Stomach (tissue), 4 donors: ENCODE data around the gene MMEL1.

Source experiments
- EP300 ChIP-seq: sonication (generic); formaldehyde crosslinking; IDR thresholded peaks from one replicate; pipeline ENCODE4 v1.6.1; 2017; ENCODE audit warnings: antibody characterized with exemption
- POLR2A ChIP-seq, 4 donors: fragments of 450-650 bp; IDR thresholded peaks; one replicate each; pipeline ENCODE4 v1.6.1; 2016; ENCODE audit warnings: antibody characterized with exemption in 4 of 4, control low read depth in 2 of 4, mild to moderate bottlenecking in 1 of 4, moderate library complexity in 1 of 4
- POLR2AphosphoS5 ChIP-seq, 3 donors: sonication (generic); formaldehyde crosslinking; IDR thresholded peaks; one replicate each; pipeline ENCODE4 v1.6.1; 2016; ENCODE audit warnings: antibody characterized with exemption in 3 of 3
- TF ChIP-seq, protein P1 (sequence below), 7 experiments: fragments of 450-650 bp in 4 of 7; fragments of 200-600 bp in 3 of 7; sonication (generic) in 3 of 7; IDR thresholded peaks; one replicate each; pipeline ENCODE4 v1.5.1; 2016 to 2019; ENCODE audit warnings: antibody characterized with exemption in 7 of 7, control low read depth in 2 of 7, mild to moderate bottlenecking in 1 of 7

DNA sequence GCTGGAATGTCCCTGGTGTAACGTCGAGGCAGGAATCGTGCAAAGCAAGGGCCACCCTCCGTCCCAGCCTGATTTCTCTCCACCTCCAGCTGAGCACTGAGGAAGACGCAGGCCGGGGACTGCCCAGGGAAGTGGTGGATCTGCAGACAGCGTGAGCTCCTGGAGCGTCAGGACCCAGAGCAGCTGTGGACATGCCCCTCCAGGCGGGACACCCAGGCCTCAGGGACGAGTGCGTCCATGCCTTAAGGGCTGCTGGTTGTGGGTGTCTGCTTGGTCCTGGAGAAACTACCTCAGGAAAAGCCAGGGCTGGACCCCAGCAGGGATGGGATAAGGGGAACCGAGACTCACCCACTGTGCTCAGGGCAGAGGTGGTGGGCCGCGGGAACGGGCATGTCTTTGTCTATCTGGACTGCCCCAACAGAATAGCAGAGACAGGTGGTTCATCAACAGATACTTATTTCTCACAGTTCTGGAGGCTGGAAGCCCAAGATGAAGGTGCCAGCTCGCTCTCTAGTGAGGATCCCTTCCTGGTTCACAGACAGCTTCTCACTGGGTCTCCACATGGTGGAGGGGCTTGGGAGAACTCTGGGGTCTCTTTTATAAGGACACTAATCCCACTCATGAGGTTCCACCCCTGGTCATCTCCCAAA, 5.8 kb upstream of the MMEL1 start:
- TF ChIP-seq, protein P1, sequence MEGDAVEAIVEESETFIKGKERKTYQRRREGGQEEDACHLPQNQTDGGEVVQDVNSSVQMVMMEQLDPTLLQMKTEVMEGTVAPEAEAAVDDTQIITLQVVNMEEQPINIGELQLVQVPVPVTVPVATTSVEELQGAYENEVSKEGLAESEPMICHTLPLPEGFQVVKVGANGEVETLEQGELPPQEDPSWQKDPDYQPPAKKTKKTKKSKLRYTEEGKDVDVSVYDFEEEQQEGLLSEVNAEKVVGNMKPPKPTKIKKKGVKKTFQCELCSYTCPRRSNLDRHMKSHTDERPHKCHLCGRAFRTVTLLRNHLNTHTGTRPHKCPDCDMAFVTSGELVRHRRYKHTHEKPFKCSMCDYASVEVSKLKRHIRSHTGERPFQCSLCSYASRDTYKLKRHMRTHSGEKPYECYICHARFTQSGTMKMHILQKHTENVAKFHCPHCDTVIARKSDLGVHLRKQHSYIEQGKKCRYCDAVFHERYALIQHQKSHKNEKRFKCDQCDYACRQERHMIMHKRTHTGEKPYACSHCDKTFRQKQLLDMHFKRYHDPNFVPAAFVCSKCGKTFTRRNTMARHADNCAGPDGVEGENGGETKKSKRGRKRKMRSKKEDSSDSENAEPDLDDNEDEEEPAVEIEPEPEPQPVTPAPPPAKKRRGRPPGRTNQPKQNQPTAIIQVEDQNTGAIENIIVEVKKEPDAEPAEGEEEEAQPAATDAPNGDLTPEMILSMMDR (IDR thresholded peaks at IDR 0.05) = no peak
- no peak for TF ChIP-seq POLR2AphosphoS5 (IDR thresholded peaks at IDR 0.05)
- TF ChIP-seq EP300 = no peak
- TF ChIP-seq POLR2A (IDR thresholded peaks at IDR 0.05) = no peak
